Measurements from ENCODE around the gene SLCO2A1.

Gene SLCO2A1

DNA sequence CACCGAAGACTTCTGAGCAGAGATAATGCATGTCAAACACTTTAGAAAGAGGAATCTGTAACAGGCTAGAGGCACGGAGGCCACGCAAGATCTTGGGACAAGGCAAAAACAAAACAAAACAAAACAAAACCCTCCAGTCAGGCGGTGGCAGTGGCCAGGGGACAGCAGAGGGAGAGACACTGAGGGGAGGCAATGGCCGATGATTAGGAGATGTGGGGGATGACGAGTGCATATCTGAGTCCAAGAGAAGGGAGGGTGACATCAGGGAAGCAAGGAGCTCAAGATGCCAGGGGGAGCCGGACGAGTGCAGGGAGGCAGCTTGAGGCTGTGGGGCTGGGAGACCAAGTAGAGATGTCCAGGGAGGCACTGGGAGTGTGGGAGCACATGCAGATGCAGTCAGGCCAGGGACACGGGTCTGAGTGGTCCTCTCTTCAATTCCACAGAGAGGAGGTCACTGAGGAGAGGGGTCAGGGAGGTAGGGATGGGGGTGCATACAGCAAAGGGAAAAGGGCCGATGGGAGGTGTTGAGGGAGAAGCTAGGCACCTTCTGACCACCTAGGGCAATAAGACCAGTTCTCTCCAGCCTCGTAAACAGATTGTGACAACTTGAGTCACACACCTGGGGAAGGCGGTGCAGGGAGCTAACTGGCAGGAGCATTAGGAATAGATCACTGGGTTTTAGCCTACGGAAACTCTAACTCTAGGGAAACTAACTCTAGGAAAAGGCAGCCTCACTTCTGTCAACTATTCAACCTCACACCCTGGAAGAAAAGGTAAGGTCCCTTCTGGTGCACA is 29.6 kb downstream of the SLCO2A1 start:
- DNase-seq (ENCODE audit: low read depth in 3 of 3), result no peak

DNA sequence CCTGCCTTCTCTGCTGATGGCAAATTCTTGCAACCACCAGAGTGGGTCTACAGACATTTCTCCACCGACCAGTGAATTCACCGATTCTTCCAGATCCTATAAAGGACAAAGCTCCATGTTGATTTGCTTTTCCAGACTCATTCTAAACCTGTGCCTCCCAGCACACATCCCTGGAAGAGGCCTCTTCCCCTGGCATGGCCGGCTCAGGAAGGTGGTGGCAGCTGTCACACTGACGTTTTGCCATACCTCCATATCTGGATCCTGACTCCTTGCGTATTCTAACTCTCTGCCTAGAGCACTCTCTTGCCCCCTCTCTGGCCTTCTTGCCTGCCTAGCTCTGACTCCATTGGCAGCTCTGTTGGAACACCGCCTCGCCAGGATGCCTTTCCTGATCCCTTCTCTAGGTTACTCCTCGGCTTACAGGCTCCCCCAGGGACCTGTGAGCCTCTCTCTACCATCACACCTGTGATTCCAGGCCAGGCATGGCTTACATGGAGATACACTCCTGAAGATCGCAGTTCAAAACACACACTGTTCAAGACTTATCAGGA is 31.0 kb downstream of the SLCO2A1 start:
- no peak for DNase-seq (ENCODE audit: low read depth in 3 of 3)

DNA sequence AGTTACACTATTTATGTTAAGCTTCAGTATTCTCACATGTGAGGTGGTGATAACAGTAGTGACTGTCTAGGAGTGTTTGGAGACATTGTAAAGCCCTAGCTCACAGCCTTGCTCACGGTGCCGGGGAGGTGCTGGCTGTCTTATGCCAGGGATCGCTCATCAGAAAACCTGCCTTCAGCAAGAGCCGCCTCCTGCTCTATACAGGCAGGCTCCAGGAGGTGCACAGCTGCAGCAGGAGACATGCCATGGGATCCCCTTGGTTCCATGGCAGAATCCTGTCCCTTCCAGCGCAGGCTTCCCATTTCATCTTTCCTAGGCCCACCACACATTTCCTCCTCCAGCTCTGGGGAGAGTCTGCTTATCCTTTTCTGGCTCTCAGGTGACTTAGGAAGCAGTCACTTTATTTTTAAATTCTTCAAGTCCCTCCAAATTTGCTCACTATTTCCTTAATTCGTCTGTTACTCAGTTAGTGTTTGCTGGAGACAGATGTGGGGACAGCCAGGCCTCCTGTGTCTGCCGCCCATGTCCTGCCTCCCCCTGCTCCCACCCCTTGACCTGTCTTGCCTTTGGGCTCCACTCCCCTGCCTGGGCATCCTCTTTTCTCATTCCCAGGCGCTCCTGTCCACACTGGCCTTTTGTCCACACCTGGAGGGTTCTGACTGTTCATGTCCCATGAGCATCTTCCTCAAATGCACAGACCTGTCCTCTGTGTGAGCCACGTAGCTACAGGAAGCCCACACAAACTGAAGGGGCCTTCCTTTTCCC is 31.7 kb downstream of the SLCO2A1 start:
- DNase-seq (ENCODE audit: low read depth in 3 of 3), result no peak

DNA sequence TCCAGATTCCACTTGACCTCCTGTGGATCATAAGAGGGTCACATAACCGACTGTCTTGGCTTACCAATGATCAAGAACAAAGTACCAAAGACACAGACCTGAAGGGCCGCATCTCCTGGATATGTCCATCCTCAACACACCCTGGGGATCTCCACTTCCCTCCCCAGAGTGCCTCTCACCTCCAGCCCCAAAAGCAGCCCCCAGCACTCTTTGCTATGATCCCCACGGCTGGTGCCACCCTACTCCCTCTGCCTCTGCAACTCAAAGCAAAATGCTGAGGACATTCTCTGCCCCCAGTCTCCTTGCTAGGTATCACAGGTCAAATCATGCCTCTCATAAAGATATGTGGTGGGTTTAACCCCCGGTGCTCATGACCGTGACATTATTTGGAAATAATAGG is 32.7 kb downstream of the SLCO2A1 start:
- no peak for DNase-seq (ENCODE audit: low read depth in 3 of 3)

DNA sequence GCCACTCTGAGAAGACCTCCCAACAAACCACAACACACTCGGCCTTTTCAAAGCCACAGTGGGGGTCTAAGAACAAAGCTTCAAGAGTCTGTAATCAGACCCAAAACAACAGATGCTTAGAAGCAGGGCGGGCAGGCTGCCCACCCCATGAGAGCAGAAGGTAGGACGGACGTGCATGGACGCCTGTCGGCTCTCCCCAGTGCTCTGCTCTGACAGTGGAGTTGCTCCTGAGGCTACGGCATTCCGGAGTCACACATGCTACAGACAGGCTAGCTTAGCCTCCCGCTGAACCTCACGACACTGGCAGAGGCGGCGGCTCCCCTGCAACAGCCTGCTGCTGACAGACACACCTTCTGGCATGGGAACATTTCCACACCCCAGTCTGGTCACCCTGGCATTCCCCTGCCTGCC is 33.5 kb downstream of the SLCO2A1 start:
- DNase-seq (ENCODE audit: low read depth in 3 of 3), result no peak

DNA sequence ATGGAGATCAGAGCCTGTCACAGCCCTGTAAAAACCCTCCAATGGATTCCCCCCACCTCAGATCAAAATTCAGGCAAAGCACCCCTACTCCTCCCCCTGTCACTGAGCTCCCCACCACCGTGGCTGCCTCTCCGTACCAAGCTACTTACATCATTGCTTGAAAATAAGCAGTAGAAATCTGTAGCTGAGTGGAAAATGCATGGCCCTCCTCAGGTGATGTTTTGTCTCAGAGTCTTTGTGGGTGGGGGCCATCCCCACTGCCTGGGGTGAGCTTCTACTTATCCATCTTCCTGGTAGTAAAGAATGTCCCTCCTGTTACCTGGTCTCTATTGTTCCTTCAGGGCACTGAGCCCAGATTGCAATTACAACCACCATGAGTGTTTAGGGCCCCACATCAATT is 34.5 kb downstream of the SLCO2A1 start:
- DNase-seq (ENCODE audit: low read depth in 3 of 3), result no peak

DNA sequence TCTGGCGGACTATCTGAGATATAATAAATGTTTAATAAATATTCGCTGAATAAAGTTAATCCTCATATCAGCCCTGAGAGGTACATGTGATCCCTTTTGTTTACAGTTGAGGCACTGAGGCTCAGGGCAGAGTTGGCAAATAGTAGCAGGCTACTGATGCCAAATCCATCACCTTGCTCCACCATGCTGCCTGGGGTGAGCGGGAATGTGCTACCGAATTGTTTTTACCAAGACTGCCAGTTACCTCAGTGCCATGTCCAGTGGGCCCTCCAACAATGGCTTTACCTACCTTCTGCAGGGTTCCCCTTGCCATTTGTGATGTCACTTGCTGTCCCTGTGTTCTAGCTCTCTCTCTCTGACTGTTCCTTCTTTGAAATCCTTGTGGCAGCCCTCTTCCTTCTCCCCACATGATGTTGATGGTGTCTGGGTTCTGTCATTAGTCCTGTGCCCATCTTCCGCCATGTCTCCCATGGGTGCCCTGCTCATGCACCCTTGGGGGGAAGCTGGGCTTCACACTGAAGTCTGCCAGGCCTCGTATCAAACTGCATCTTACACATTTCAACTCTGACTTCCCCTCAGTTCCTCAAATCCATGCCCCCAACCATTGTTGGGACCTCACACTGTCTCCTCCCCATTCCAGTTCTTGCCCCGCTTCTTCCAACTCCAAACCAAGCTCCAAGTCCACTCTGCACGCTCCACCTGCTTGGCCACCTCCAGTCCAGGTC is 35.4 kb downstream of the SLCO2A1 start:
- no peak for DNase-seq (ENCODE audit: low read depth in 3 of 3)

DNA sequence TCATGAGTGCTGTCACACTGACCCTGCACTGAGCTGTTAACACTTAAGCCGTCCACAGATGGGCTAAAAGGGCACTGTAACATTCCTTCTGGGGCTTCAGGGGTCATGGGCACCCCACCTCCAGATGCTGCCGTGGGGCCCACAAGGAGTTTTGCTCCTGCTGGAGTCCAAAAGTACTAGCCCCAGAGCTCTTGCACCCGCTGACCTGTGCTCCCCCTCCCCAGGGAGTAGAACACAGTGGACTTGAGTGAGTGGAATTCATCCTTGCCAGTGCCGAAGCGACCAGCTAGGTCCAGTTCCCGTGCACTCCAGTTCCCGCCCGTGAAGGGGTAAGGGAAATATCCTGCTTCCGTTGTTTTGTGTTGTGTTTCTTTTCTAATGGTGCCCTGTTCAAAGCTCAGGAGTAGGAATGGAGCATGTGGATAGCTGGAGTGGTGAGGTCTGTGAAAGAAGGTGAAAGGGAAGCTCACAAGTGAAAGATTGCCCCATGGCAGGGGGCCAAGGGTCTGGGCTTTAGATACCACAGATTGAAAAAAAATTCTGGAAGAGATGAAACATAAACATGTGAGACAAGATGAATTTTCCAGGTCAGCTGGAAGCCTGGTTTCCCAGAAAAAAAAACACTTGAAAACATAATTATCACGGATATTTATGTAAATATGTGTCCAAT is 36.6 kb downstream of the SLCO2A1 start:
- DNase-seq (ENCODE audit: low read depth in 3 of 3), result no peak

DNA sequence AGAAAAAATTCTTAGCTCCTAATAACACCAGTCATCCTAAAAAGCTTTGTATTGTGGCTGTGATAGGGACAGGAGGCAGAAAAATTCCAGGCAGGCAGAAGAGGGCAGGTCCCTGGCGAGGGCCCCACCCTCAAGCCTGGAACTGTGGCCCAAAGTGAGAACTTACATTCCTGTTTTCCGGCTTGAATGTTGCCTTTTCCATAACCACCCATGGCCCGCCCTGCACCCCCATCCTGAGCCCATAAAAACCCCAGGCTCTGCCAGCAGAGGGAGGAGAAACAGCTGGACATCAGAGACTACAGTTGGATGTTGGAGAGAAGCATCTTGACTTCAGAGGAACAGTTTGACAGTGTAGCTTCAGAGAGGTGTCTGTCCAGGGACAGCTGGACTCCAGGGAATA is 37.3 kb downstream of the SLCO2A1 start:
- no peak for DNase-seq (ENCODE audit: low read depth in 3 of 3)

DNA sequence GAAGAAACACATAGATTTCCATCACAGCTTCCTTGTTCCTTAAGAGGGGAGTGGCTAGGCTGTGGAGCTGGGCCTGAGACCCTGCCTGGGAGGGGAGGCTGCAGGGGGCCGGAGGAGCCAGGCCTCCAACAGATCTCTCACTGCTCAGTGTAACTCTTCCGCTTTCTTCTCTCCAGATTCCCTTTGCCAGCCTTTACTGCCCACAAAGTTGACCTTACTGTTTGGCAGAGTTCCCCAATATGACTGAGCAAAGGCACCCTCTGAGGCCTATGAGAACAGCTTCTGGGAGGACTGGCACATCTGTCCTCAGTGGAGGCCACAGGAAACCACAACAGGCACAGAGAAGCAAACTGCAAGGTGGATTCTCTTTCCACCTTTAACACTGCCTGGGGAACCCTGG is 38.1 kb downstream of the SLCO2A1 start:
- no peak for DNase-seq (ENCODE audit: low read depth in 3 of 3)

DNA sequence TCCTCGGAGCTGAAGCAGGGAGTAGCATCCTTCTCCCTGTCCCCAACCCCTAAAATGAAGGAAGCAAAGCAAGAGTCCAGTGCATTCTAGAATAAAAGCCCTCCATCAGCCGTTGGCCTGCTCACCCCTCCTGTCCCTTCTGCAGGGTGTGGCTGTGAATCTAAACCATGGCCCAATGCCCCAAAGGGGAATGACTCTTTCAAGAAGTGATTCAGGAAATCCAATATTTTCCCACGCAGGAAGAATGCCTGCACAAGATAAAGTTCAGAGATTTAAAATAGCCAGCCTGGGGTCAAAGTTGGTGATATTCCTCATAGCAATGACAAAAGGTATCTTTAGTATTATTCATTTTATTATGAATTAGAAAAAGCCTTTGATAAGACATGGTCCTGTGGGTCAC is 38.5 kb downstream of the SLCO2A1 start:
- DNase-seq (ENCODE audit: low read depth in 3 of 3), result no peak

DNA sequence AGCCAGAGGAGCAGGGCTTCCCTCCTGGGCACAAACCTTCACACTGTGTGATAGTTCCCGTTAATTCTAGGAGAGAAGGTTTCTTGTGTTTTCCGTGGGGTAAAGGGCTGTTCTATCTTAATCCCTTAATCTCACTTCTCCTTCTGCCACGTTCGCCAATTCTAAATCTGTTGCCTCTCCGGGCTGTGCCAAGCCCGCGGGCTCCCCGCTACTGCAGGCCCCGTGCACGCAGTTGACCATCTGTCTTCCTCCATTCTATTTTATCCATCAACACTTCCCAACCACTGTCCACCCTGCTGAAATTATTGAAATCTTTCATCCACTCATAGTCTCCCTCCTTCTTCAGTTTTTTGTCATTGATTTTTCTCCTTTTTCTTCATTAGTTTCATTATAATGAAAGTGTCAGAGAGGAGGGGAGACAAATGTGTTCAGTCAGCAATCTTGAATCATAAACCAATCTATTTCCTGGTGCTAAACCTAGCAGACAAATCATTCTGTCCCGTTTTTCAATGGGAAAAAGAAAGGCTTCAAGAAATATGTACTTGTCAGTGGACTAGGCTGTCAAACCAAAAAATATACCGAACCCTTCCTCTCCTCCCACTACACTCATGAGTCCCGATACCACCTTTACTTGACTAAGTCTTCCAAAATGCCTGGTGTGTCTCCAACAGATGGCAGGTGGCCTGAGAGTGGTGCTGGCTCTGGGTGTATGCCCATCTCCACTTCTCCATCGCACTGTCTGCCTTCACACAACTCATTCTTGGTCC is 39.6 kb downstream of the SLCO2A1 start:
- DNase-seq (ENCODE audit: low read depth in 3 of 3), result no peak

DNA sequence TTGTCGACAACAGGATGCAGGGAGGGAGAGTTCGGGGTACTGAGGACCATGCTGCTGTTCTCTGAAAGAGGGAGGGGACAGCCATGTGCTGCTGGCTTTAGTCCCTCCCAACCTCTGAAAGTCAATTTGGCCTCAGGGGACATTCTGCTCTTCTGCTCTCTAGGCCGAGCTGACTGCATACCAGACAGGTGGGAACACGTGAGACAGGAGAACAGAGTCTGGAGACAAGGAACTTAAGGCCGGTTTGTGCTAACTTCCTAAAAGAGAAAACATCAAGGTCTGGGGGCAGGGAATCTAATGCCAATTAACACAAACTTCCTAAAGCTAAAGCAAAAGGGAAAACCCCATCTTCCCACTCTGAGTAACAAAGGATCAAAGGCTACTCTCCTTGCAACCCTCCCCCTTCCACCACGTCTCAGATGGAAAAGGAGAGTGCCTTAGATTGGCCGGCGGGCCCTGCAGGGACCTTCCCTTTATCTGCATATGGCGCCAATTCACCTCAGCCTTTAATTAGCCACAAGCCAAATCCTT is 41.0 kb downstream of the SLCO2A1 start:
- DNase-seq (ENCODE audit: low read depth in 3 of 3), result no peak

DNA sequence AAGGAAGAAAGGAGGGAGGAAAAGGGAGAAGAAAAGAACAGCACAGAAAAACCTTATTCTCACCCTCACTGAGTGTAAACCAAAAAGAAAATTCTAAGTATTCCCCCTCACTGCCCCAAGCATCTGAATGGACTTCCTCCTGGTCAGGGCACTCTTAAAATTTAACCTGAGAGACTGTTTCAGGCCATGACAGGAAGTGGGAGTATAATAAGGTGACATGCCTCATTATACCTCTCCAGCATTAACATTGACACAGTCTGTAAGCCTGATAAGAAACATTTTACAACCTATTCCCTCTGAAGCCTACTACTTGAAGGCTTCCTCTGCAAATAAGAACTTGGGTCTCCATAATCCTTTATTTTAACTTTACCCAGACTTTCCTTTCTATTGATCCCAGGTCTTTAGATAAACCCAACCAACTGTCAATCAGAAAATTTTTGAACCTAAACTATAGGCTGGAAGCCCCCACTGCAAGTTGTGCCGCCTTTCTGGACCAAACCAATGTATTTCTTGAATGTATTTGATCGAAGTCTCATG is 41.7 kb downstream of the SLCO2A1 start:
- no peak for DNase-seq (ENCODE audit: low read depth in 3 of 3)

DNA sequence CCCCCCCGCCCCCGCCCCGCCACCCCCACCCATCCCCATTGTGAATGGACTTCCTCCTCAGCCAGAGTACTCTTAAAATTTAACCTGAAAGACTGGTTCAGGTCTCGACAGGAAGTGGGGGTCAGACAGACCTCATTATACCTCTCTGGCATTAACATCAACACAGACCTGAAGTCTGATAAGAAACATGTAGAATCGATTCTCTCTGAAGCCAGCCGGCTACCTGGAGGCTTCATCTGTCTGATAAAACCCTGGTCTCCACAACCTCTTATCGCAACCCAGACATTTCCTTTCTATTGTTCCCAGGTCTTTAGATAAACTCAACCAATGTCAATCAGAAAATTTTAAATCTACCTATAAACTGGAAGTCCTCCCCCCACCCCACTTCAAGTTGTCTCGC is 42.6 kb downstream of the SLCO2A1 start:
- DNase-seq (ENCODE audit: low read depth in 3 of 3), result no peak

DNA sequence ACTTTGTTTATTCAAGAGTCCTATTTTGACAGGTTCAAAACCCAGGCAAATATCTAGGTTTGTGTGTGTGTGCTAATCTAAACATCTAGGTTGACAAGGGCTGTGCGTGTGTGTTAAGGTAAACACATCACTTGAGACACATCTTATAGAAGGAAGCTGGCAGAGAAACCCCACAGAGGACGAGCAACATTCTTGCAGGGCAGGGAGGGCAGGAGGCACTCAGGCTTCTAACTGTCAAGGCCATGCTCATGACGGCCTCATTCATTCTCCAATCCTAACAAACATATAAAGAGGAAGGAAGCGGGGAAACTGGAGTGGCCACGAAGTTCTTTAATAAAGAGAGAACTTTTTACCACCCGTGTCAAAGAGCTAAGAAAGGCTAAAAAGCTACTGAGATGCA is 43.4 kb downstream of the SLCO2A1 start:
- DNase-seq (ENCODE audit: low read depth in 3 of 3), result no peak

DNA sequence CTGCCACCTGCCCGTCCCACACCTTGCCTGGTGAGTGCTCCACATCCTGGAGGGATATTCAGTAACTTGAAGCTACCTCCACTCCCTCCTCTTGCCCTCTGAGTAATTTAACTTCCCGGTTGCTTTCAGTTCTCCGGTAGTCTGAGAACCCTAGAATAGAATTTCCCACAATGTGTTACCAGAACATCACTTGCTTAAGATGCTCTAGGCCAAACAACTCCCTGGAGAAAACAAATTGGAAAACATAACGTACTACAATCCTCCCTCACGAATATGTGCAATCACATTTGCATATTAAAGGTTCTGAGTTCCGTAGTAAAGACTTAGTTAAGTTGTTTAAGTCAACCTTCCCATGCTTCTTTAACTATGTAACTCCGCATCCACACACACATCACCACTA is 44.8 kb downstream of the SLCO2A1 start:
- no peak for DNase-seq (ENCODE audit: low read depth in 3 of 3)

DNA sequence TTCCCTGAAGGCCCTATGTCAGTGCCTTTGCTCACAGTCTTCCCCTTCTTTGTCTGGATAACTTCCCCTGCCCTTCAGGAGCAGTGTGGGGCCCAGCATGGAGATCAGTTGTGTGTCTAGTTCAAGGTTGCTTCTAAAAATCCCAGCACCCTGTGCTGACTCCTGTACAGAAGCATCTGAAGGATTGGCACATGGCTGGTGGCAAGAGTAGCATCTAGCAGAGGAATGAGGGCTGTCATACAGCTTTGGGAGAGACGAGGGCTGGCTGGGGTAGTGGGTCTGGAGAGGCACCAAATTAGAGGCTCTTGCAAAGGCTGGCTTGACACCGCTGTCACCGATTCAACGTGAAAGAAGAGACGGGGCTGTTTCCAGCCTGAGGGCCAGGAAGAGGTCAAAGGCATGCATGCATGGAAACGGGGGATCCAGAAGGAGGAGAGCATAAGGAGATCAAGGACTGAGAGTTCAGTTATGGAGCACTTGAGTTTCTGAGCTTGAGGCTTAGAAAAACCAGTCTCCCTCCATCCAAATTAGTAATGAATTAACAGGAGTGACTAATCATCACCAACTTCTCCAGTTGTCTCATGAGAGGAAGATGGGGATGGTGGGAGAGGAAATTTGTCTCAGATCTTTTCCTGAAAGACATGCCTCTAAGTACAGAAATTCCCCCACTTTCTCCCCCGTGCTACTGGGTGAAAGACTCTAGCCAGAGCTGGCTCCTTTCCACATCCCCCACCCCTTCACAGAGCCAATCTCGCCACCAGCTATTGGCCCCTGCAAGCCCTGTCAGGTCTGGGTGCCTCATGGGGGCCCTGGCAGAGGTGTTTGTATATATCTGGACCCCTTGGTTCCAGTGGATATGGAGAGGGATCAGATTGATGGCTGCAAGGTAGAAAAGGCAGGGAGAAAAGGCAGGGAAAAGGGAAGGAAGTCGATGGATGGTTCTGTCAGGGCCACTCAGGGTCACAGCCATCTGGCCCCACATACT is 45.9 kb downstream of the SLCO2A1 start:
- no peak for DNase-seq (ENCODE audit: low read depth in 3 of 3)

DNA sequence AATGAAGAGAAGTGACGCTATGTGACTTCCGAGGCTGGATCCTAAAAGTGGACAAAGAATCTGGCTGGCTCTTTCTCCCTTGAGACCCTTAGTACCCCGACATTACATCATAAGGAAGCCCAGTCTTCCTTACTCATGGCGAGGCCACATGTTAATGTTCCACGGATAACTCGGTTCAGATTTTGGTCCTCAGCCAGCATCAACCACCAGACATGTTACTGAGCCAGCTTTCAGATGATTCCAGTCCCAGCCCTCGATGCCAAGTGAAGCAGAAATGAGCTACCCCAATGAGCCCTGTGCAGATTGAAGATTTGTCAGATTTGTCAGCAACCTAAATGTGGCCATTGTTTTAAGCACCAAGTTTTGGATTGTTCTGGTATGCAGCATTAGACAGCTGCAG is 46.6 kb downstream of the SLCO2A1 start:
- no peak for DNase-seq (ENCODE audit: low read depth in 3 of 3)

Measured in stimulated activated CD4-positive, alpha-beta T cell treated with anti-CD3 and anti-CD28 coated beads, TNF-alpha, amount 100 ng/mL, for 24 hours (primary cell).